Measurements from ENCODE around the gene RS1. TPM values are rescaled to one million over a fixed set of nuclear protein-coding genes. Genes with fewer than 3 reads are reported as not detected.

The RS1 gene
- total and polyA plus RNA-seq, 12 donors = not detected

DNA sequence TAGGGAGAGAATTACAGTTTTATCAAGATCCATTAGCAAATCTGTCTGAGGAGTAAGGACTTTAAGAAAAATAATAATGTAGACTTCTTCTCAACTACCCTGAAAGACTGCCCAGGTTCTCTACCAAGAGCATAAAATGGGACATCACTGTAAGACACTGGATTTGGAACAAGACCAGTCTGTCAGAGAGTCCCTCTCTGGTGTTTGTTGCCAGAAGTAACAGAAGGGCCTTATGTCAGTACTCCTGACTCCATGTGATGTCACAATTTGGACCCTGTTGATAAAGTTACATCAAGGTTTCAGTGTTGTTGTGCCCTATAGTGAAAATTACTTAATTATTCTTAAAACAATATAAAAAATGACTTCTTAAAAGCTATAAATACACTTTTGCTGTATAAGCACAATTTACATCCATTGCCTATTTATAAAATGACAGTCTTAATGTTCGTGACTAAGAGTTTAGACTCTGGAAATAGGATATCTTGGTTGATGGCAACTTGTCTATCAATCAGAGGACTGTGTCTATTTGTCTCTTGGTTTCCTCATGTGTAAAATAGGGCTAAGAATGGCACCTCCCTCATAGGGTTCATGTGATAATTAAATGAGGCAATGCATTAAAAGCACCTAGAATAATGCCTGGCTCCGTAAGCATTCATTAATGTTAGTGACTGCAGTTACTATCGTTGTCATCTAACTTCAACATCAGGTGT is 57.8 kb downstream of the RS1 start:
- intact Hi-C loops (cut with DNase I) = no loop called here
- TF ChIP-seq, protein P1, sequence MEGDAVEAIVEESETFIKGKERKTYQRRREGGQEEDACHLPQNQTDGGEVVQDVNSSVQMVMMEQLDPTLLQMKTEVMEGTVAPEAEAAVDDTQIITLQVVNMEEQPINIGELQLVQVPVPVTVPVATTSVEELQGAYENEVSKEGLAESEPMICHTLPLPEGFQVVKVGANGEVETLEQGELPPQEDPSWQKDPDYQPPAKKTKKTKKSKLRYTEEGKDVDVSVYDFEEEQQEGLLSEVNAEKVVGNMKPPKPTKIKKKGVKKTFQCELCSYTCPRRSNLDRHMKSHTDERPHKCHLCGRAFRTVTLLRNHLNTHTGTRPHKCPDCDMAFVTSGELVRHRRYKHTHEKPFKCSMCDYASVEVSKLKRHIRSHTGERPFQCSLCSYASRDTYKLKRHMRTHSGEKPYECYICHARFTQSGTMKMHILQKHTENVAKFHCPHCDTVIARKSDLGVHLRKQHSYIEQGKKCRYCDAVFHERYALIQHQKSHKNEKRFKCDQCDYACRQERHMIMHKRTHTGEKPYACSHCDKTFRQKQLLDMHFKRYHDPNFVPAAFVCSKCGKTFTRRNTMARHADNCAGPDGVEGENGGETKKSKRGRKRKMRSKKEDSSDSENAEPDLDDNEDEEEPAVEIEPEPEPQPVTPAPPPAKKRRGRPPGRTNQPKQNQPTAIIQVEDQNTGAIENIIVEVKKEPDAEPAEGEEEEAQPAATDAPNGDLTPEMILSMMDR (IDR thresholded peaks at IDR 0.05) = no peak
- no peak for TF ChIP-seq POLR2A (IDR thresholded peaks at IDR 0.05)
- H3K4me1 ChIP-seq (replicated peaks in 1 of 2) = no peaks in the 10 kb centered on the region
- 83 to 100% (median 91%) methylated on average over 3 of the region's 3 CpGs for WGBS, 4 donors
- no peak for DNase-seq
- H3K27ac ChIP-seq = no peak overlapping the region
- no peaks in the 10 kb centered on the region for H3K9me3 ChIP-seq (replicated peaks in 1 of 3)
- H3K36me3 ChIP-seq (replicated peaks in 1 of 2) = no peaks in the 10 kb centered on the region
- no peak overlapping the region for H3K4me3 ChIP-seq
- H3K27me3 ChIP-seq = no peaks in the 10 kb centered on the region

- H3K9me3 ChIP-seq (replicated peaks in 1 of 3) = no peaks in the 10 kb centered on the region
- intact Hi-C loops (cut with DNase I) = no loop called here
- TF ChIP-seq, protein P1 (IDR thresholded peaks at IDR 0.05) = no peak
- TF ChIP-seq POLR2A (IDR thresholded peaks at IDR 0.05) = no peak
- no peaks in the 10 kb centered on the region for H3K36me3 ChIP-seq (replicated peaks in 1 of 2)
- WGBS, 4 donors = 71 to 81% (median 79%) methylated on average over 4 of the region's 4 CpGs
- no peaks in the 10 kb centered on the region for H3K4me1 ChIP-seq (replicated peaks in 1 of 2)
- no peak for DNase-seq
- H3K27ac ChIP-seq = no peak overlapping the region
- H3K4me3 ChIP-seq = no peak overlapping the region
- H3K27me3 ChIP-seq = no peaks in the 10 kb centered on the region
Measured at GRCh38 chrX:18607966-18608365, 63.9 kb downstream of the RS1 start.

- no peaks in the 10 kb centered on the region for H3K27me3 ChIP-seq
- no peak overlapping the region for H3K4me3 ChIP-seq
- no peak overlapping the region for H3K27ac ChIP-seq
- TF ChIP-seq, protein P1 (IDR thresholded peaks at IDR 0.05) = no peak
- TF ChIP-seq POLR2A (IDR thresholded peaks at IDR 0.05) = no peak
- H3K4me1 ChIP-seq (replicated peaks in 1 of 2) = no peaks in the 10 kb centered on the region
- no peaks in the 10 kb centered on the region for H3K36me3 ChIP-seq (replicated peaks in 1 of 2)
- WGBS, 4 donors = 54 to 72% (median 60%) methylated on average over 2 of the region's 2 CpGs
- DNase-seq = no peak
- no peaks in the 10 kb centered on the region for H3K9me3 ChIP-seq (replicated peaks in 1 of 3)
- intact Hi-C loops (cut with DNase I) = no loop called here
Measured at GRCh38 chrX:18598413-18598812, 73.5 kb downstream of the RS1 start.

DNA sequence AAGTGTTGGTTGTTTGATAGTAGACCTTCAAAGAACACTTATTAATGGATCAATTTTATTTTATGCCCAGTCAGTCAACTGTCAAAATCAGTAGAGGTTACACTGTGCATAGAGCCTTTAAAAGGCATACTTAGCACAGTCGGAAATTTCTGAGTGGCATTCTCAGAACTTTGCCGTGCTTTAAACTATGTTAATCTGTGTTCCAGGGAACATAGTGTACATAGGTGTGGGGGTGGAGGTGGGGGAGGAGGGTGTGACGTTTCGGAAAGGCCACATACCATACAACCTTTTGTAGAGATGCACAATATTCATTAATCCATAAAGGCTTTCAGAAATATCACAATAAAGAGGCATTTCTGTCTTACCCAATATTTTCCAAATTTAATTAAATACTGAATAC is 75.8 kb downstream of the RS1 start:
- no peak for DNase-seq
- intact Hi-C loops (cut with DNase I) = no loop called here
- Histone ChIP-seq H3K27me3 (no peaks in the 10 kb centered on the region), H3K4me3 (no peak overlapping the region), H3K9me3 (replicated peaks in 1 of 3) (no peaks in the 10 kb centered on the region), H3K4me1 (replicated peaks in 1 of 2) (no peaks in the 10 kb centered on the region), H3K27ac (no peak overlapping the region), H3K36me3 (replicated peaks in 1 of 2) (no peaks in the 10 kb centered on the region)
- TF ChIP-seq, protein P1 (IDR thresholded peaks at IDR 0.05) = no peak
- TF ChIP-seq POLR2A (IDR thresholded peaks at IDR 0.05) = no peak
- WGBS, 4 donors = 59 to 85% (median 70%) methylated on average over 4 of the region's 4 CpGs
